Transverse colon (tissue), 4 donors: ENCODE results near the gene CCDC148.

ENCODE experiments used
- EP300 ChIP-seq: sonication (generic); formaldehyde crosslinking; IDR thresholded peaks from one replicate; pipeline ENCODE4 v1.6.1; 2017; ENCODE audit warnings: antibody characterized with exemption, low read depth
- POLR2AphosphoS5 ChIP-seq, 3 donors: sonication (generic); formaldehyde crosslinking; IDR thresholded peaks; one replicate each; pipeline ENCODE4 v1.6.1; 2016; ENCODE audit warnings: antibody characterized with exemption in 3 of 3
- TF ChIP-seq, protein P1 (sequence below), 5 experiments: fragments of 200-600 bp in 3 of 5; fragments of 450-650 bp in 2 of 5; sonication (generic) in 3 of 5; IDR thresholded peaks; 1 replicate in 2 of 5; 2 replicates in 3 of 5; pipeline ENCODE4 v1.5.1; 2016 to 2017; ENCODE audit warnings: antibody characterized with exemption in 5 of 5, inconsistent platforms in 3 of 5, mild to moderate bottlenecking in 2 of 5, moderate library complexity in 1 of 5

DNA sequence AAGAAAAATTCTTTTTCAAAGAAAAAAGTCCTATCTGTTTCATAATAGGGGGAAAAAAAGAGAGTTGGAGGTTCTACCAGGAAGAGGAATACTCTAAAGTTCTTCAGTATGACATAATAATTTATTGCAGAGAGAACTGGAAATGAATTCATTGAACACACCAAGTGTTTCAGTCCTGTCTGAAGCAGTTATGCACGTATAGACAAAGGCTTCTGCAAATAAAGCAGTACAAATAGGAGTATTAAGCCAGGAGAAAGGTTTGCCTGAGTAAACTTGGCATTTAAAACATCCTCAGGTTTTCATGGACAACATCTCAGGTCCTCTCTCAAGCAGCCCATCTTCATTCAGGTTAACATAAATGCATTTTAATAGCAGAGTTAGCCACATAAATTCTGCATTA is 141.6 kb downstream of the CCDC148 start:
- TF ChIP-seq EP300 (no peak), POLR2AphosphoS5 (IDR thresholded peaks at IDR 0.05) (no peak)
- TF ChIP-seq, protein P1, sequence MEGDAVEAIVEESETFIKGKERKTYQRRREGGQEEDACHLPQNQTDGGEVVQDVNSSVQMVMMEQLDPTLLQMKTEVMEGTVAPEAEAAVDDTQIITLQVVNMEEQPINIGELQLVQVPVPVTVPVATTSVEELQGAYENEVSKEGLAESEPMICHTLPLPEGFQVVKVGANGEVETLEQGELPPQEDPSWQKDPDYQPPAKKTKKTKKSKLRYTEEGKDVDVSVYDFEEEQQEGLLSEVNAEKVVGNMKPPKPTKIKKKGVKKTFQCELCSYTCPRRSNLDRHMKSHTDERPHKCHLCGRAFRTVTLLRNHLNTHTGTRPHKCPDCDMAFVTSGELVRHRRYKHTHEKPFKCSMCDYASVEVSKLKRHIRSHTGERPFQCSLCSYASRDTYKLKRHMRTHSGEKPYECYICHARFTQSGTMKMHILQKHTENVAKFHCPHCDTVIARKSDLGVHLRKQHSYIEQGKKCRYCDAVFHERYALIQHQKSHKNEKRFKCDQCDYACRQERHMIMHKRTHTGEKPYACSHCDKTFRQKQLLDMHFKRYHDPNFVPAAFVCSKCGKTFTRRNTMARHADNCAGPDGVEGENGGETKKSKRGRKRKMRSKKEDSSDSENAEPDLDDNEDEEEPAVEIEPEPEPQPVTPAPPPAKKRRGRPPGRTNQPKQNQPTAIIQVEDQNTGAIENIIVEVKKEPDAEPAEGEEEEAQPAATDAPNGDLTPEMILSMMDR (IDR thresholded peaks at IDR 0.05): no peak
